ENCODE data around the gene CDC14A.

- TF ChIP-seq CTCF (conservative IDR thresholded peaks at IDR 0.05; ENCODE audit: low read depth, low read length) = no peak
- TF ChIP-seq EZH2 (IDR thresholded peaks at IDR 0.05; ENCODE audit: low read length, unreplicated experiment) = no peak
Measured at GRCh38 chr1:100523038-100523652, 170.8 kb downstream of the CDC14A start.
